Stimulated activated naive CD4-positive, alpha-beta T cell (primary cell): Measurements from ENCODE around the gene SSBP1.
"Not testable (repeated sequence)": the region's sequence is repeated elsewhere in the genome, so short reads cannot be mapped to it uniquely, and the experiment has no call there.

ENCODE experiments used
- DNase-seq, 6 experiments: peaks; one replicate each; lab custom pipeline; 2025; lab: John Stamatoyannopoulos, UW

The SSBP1 gene

GRCh38 chr7:141770083-141770583 lies 32.0 kb downstream of the SSBP1 start:
- not testable (repeated sequence) for DNase-seq

GRCh38 chr7:141776374-141776773 lies 38.2 kb downstream of the SSBP1 start, which contains the start of gene TAS2R4:
TSS of gene TAS2R4 (plus strand) at chr7:141776674. CDS start at chr7:141778489, 1,815 bp downstream.
- DNase-seq = no peak

- DNase-seq = peak in 3 of 6 experiments; percentile 1 to 30 (median 30)
Measured at GRCh38 chr7:141785706-141786552, 47.8 kb downstream of the SSBP1 start.

- DNase-seq = no peak
Measured at GRCh38 chr7:141788296-141788695, 50.1 kb downstream of the SSBP1 start.

- no peak for DNase-seq
Measured at GRCh38 chr7:141789917-141790316, 51.8 kb downstream of the SSBP1 start, which contains the start of gene TAS2R5. TSS of gene TAS2R5 (plus strand) at chr7:141790217. CDS start at chr7:141790362, 145 bp downstream.

GRCh38 chr7:141792526-141792925 lies 54.4 kb downstream of the SSBP1 start:
- DNase-seq = no peak
